HG03432 (cell line): ENCODE data around the gene RCC2.

Experiments
- ATAC-seq: cut with Tn5 transposase; IDR thresholded peaks from one replicate; pipeline ENCODE4 v1.9.1; 2021; ENCODE audit warnings: mild to moderate bottlenecking, moderate library complexity; ENCODE audit not compliant: unreplicated experiment

RCC2 gene

GRCh38 chr1:17381161-17381560 lies 58.3 kb downstream of the RCC2 start:
- ATAC-seq, result no peak

- ATAC-seq, result no peak
Observed at GRCh38 chr1:17377325-17377953, 62.0 kb downstream of the RCC2 start.

DNA sequence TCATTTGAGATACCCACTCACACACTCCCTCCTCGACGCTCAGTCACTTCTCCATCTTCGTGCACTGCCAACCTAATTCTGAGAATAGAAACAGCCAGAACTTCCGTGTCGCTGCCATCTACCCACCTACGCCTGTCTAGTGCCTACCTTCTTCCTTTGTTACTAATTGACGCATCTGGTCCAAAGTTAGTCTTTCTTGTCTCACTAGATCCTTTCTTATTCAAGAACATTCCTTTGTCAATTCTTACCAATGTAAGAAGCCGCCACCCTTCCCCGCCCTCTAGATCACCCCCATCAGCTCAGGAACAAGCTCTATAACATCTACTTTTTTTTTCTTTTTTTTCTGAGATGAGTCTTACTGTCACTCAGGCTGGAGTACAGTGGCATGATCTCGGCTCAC lies 63.8 kb downstream of the RCC2 start:
- ATAC-seq, result no peak

GRCh38 chr1:17372955-17373354 lies 66.5 kb downstream of the RCC2 start:
- no peak for ATAC-seq

DNA sequence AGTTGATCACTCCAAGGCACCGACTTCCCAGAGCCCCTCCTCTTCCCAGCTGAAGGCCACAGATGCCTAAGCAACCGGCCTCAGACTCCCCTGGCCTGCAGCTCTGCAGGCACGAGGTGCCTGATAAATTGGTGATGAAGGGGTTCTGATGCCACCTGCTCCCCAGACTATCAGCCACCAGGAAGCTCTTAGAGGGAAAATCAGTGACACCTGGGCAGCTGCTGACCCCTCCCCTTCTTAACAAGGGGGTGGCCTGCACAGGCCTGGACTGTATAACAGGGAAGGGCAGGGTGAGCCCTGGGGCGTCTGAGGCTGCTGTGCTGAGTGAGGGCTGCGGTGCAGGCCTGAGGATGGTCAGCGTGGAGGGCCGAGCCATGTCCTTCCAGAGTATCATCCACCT lies 67.6 kb downstream of the RCC2 start, which contains the start of gene PADI6:
TSS of gene PADI6 (plus strand) at position 301 of the 400 bp plus-strand sequence. CDS start at position 351, 50 bp downstream.
- no peak for ATAC-seq

GRCh38 chr1:17370618-17371017 lies 68.9 kb downstream of the RCC2 start:
- ATAC-seq, result no peak

GRCh38 chr1:17369466-17369865 lies 70.0 kb downstream of the RCC2 start:
- no peak for ATAC-seq

- ATAC-seq, result no peak
Observed at GRCh38 chr1:17365293-17365692, 74.2 kb downstream of the RCC2 start.

DNA sequence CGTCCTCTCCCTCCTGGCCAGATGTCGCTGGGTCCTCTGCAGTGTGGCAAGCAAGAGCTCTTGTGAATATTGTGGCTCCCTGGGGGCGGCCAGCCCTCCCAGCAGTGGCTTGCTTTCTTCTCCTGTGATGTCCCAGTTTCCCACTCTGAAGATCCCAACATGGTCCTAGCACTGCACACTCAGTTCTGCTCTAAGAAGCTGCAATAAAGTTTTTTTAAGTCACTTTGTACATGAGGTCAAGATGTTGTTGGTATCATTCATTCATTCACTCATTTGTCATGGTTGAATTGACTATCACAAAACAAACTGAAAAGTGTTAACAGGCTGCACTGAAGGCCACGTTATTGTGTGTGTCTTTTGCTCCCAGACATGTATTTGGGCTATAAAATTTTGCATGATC lies 75.7 kb downstream of the RCC2 start:
- ATAC-seq, result no peak

- no peak for ATAC-seq
Observed at GRCh38 chr1:17363351-17363750, 76.1 kb downstream of the RCC2 start.

GRCh38 chr1:17361687-17362086 lies 77.8 kb downstream of the RCC2 start:
- no peak for ATAC-seq

DNA sequence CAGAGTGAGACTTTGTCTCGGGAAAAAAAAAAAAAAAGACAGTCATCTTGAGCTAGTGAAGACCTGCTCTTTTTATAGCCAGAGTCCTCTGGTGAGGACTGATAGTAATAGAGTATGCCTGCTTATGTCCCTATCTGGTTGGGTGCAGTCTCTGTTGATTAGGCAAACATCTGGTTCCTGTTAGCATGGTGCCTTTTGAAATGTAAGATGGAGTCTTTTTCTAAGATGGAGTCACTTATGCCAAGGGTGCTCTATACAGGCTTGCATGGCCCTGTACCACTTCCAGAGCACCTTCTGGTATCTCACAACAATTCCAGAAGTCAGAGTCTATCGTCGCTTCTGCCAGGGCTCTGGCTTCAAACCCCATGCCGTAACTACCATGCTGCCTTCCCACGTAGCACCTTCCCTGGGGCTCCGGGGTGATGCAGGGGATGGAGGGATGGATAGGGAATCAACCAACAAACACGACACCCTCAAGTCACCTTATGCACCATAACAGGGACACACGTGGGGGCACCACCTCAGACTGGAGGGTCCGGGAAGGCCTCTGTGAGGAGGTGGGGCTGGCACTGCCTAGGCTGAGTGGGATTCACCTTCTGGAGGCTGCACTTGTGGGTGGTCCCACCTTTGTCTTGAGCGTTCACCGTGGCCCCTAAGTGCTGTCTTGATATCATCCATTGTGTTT lies 79.1 kb downstream of the RCC2 start:
- no peak for ATAC-seq

DNA sequence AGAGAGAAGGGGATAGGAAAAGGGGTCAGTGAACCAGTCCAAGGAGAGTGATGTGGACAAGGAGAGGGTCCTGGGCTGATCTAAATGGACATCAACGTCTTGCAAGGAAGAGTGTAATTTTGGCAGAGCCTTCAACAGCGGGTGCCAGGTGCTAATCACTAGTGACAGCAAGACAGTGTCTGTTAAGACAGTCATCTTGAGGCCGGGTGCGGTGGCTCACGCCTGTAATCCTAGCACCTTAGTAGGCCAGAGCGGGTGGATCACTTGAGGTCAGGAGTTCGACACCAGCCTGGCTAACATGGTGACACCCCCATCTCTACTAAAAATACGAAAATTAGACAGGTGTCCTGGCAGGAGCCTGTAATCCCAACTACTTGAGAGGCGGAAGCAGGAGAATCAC lies 79.7 kb downstream of the RCC2 start:
- ATAC-seq, result no peak

- ATAC-seq, result no peak
Observed at GRCh38 chr1:17359031-17359430, 80.4 kb downstream of the RCC2 start.

DNA sequence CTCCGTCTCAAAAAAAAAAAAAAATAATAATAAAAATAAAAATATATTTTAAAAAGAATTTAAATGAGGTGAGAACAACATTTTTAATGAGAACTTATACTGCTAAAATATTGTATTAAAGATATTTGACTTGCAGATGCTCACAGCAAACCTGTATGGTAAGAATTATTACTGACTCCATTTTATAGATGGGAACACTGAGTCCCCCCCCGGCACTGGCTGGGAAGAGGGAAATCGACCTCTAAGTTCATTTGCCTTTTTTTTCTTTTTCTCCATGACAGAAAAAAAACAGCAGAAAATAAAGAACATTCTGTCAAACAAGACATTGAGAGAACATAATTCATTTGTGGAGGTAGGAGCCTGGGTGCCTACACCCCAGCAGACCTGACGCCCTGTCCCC lies 80.9 kb downstream of the RCC2 start:
- no peak for ATAC-seq
